ENCODE results near the gene ALDH5A1.

- TF ChIP-seq CTCF (conservative IDR thresholded peaks at IDR 0.05) (no peak), EZH2 (IDR thresholded peaks at IDR 0.05; ENCODE audit: low read depth) (no peak)
Observed at GRCh38 chr6:24458134-24458533, 36.6 kb upstream of the ALDH5A1 start.
